ENCODE measurements around the gene MCF2L2.

Gene MCF2L2

GRCh38 chr3:183218826-183219225, 209.6 kb downstream of the MCF2L2 start:
- POLR2A ChIA-PET = no interaction called here
- DNase-seq (ENCODE audit: low read depth, low spot score) = no peak
- no peak overlapping the region for H3K4me3 ChIP-seq (ENCODE audit: low read depth, low read length)
- TF ChIP-seq CTCF (IDR thresholded peaks at IDR 0.05; ENCODE audit: insufficient read depth, low read length, missing control alignments) = no peak
- CTCF ChIA-PET = no interaction called here

GRCh38 chr3:183217548-183218332, 210.7 kb downstream of the MCF2L2 start:
- ChIA-PET POLR2A (no interaction called here), CTCF (interaction anchor here (1.2 to 1.4 kb wide), 2 partner anchors 32 to 168 kb away, joined by 3 read pairs; no protein-coding TSS in a partner anchor)
- no peak for DNase-seq (ENCODE audit: low read depth, low spot score)
- H3K4me3 ChIP-seq (ENCODE audit: low read depth, low read length) = no peak overlapping the region
- TF ChIP-seq CTCF (IDR thresholded peaks at IDR 0.05; ENCODE audit: insufficient read depth, low read length, missing control alignments) = no peak

GRCh38 chr3:183215591-183216202, 212.7 kb downstream of the MCF2L2 start:
- ChIA-PET CTCF (no interaction called here), POLR2A (no interaction called here)
- DNase-seq (ENCODE audit: low read depth, low spot score) = no peak
- H3K4me3 ChIP-seq (ENCODE audit: low read depth, low read length) = no peak overlapping the region
- no peak for TF ChIP-seq CTCF (IDR thresholded peaks at IDR 0.05; ENCODE audit: insufficient read depth, low read length, missing control alignments)

- H3K4me3 ChIP-seq (ENCODE audit: low read depth, low read length) = no peak overlapping the region
- DNase-seq (ENCODE audit: low read depth, low spot score) = no peak
- POLR2A ChIA-PET = no interaction called here
- CTCF ChIA-PET = no interaction called here
- TF ChIP-seq CTCF (IDR thresholded peaks at IDR 0.05; ENCODE audit: insufficient read depth, low read length, missing control alignments) = no peak
Observed at GRCh38 chr3:183214277-183214612, 214.2 kb downstream of the MCF2L2 start.

GRCh38 chr3:183213415-183214276, 214.8 kb downstream of the MCF2L2 start:
- no peak for TF ChIP-seq CTCF (IDR thresholded peaks at IDR 0.05; ENCODE audit: insufficient read depth, low read length, missing control alignments)
- no peak overlapping the region for H3K4me3 ChIP-seq (ENCODE audit: low read depth, low read length)
- ChIA-PET CTCF (no interaction called here), POLR2A (no interaction called here)
- no peak for DNase-seq (ENCODE audit: low read depth, low spot score)

GRCh38 chr3:183212565-183212964, 215.9 kb downstream of the MCF2L2 start:
- ChIA-PET CTCF (no interaction called here), POLR2A (no interaction called here)
- no peak overlapping the region for H3K4me3 ChIP-seq (ENCODE audit: low read depth, low read length)
- TF ChIP-seq CTCF (IDR thresholded peaks at IDR 0.05; ENCODE audit: insufficient read depth, low read length, missing control alignments) = no peak
- DNase-seq (ENCODE audit: low read depth, low spot score) = no peak
